Right renal cortex interstitium (tissue), 3 donors: ENCODE results near the gene C9orf152. TPM values are rescaled to one million over a fixed set of nuclear protein-coding genes. Genes with fewer than 3 reads are reported as not detected.

ENCODE experiments used
- DNase-seq, 3 donors: peaks; one replicate each; pipeline ENCODE4 v3.0.0-alpha.2; 2013; ENCODE audit warnings: low read depth in 3 of 3, low spot score in 2 of 3
- polyA plus RNA-seq, 3 donors: library from polyadenylated mRNA; unstranded; fragments of 120-200 nt; gene quantifications; one replicate each; pipeline ENCODE4 v1.2.1, GENCODE V29; 2013; ENCODE audit not compliant: insufficient read length in 3 of 3

Gene C9orf152
- polyA plus RNA-seq, 3 donors: 0.35 to 0.51 (median 0.42) TPM

- DNase-seq: peak in 2 of 3 donors; percentile 50 to 65
These were observed 24.5 kb downstream of the C9orf152 start for GRCh38 chr9:110183208-110184145.

GRCh38 chr9:110180511-110181434 lies 27.2 kb downstream of the C9orf152 start:
- no peak for DNase-seq

GRCh38 chr9:110179734-110180133 lies 28.2 kb downstream of the C9orf152 start:
- no peak for DNase-seq

- DNase-seq: no peak
These were observed 29.7 kb downstream of the C9orf152 start for GRCh38 chr9:110178281-110178680.

- DNase-seq: no peak
These were observed 32.5 kb downstream of the C9orf152 start for GRCh38 chr9:110175275-110175968.

GRCh38 chr9:110173322-110173642 lies 34.7 kb downstream of the C9orf152 start:
- DNase-seq: no peak

- no peak for DNase-seq
These were observed 37.4 kb downstream of the C9orf152 start for GRCh38 chr9:110170357-110171257.

GRCh38 chr9:110168486-110168885 lies 39.5 kb downstream of the C9orf152 start:
- no peak for DNase-seq

GRCh38 chr9:110161940-110162339 lies 46.0 kb downstream of the C9orf152 start:
- DNase-seq: no peak

GRCh38 chr9:110160685-110161084 lies 47.3 kb downstream of the C9orf152 start:
- no peak for DNase-seq

- no peak for DNase-seq
These were observed 47.8 kb downstream of the C9orf152 start for GRCh38 chr9:110160123-110160522.

- no peak for DNase-seq
These were observed 49.9 kb downstream of the C9orf152 start for GRCh38 chr9:110157823-110158664.

- DNase-seq: no peak
These were observed 51.1 kb downstream of the C9orf152 start for GRCh38 chr9:110156902-110157301.

- DNase-seq: no peak
These were observed 51.5 kb downstream of the C9orf152 start for GRCh38 chr9:110156416-110156815.

GRCh38 chr9:110155751-110156150 lies 52.2 kb downstream of the C9orf152 start:
- no peak for DNase-seq

GRCh38 chr9:110153431-110153830 lies 54.5 kb downstream of the C9orf152 start:
- no peak for DNase-seq

- no peak for DNase-seq
These were observed 55.1 kb downstream of the C9orf152 start for GRCh38 chr9:110152704-110153374.
